CD1c-positive myeloid dendritic cell (primary cell): Measurements from ENCODE around the gene PLXDC1.
"Not testable (repeated sequence)": the region's sequence is repeated elsewhere in the genome, so short reads cannot be mapped to it uniquely, and the experiment has no call there.

Experiments
- DNase-seq: peaks from one replicate; pipeline ENCODE4 v3.0.0-alpha.2; 2016; ENCODE audit errors: extremely low spot score

The PLXDC1 gene

GRCh38 chr17:39181303-39181702, 29.9 kb upstream of the PLXDC1 start:
- no peak for DNase-seq

- no peak for DNase-seq
These were observed 27.1 kb upstream of the PLXDC1 start for GRCh38 chr17:39178536-39178935.

GRCh38 chr17:39177256-39177655, 25.8 kb upstream of the PLXDC1 start:
- no peak for DNase-seq

GRCh38 chr17:39175695-39176093, 24.3 kb upstream of the PLXDC1 start:
- DNase-seq: no peak

GRCh38 chr17:39174920-39175694, 23.7 kb upstream of the PLXDC1 start:
- DNase-seq: peak; percentile 76

- DNase-seq: no peak
These were observed 22.3 kb upstream of the PLXDC1 start for GRCh38 chr17:39173526-39174274.

- DNase-seq: no peak
These were observed 21.6 kb upstream of the PLXDC1 start for GRCh38 chr17:39173080-39173479.

- no peak for DNase-seq
These were observed 20.5 kb upstream of the PLXDC1 start for GRCh38 chr17:39171933-39172332.

GRCh38 chr17:39170558-39170957, 19.1 kb upstream of the PLXDC1 start:
- DNase-seq: no peak

- peak; percentile 9 for DNase-seq
These were observed 18.7 kb upstream of the PLXDC1 start for GRCh38 chr17:39170109-39170508.

GRCh38 chr17:39169518-39169917, 18.1 kb upstream of the PLXDC1 start:
- no peak for DNase-seq

GRCh38 chr17:39169101-39169500, 17.7 kb upstream of the PLXDC1 start:
- DNase-seq: no peak

GRCh38 chr17:39168503-39168902, 17.1 kb upstream of the PLXDC1 start:
- DNase-seq: not testable (repeated sequence)

- peak; percentile 18 for DNase-seq
These were observed 16.0 kb upstream of the PLXDC1 start for GRCh38 chr17:39167476-39167875.

- no peak for DNase-seq
These were observed 15.2 kb upstream of the PLXDC1 start for GRCh38 chr17:39166437-39167335.

GRCh38 chr17:39165841-39166349, 14.5 kb upstream of the PLXDC1 start, which contains the start of gene ARL5C:
Gene ARL5C (minus strand): TSS chr17:39166161. CDS start chr17:39165760, 401 bp downstream.
- no peak for DNase-seq

GRCh38 chr17:39165178-39165840, 13.9 kb upstream of the PLXDC1 start:
- DNase-seq: no peak

GRCh38 chr17:39164675-39165143, 13.3 kb upstream of the PLXDC1 start:
- DNase-seq: peak; percentile 82

- DNase-seq: no peak
These were observed 10.5 kb upstream of the PLXDC1 start for GRCh38 chr17:39161962-39162361.

GRCh38 chr17:39158623-39159022, 7.2 kb upstream of the PLXDC1 start:
- no peak for DNase-seq

GRCh38 chr17:39156491-39156890, 5.1 kb upstream of the PLXDC1 start:
- DNase-seq: no peak
